Adrenal gland (tissue), 5 donors: Measurements from ENCODE around the gene GFRA1.

Source experiments
- CTCF ChIP-seq, 6 experiments: fragments of 450-650 bp in 4 of 6; fragments of 200-600 bp in 2 of 6; sonication (generic) in 1 of 6; IDR thresholded peaks; 1 replicate in 5 of 6; 2 replicates in 1 of 6; pipeline versions ENCODE4 v1.5.1 to v1.8.0; 2016 to 2021; ENCODE audit warnings: antibody characterized with exemption in 6 of 6, mild to moderate bottlenecking in 2 of 6, moderate library complexity in 1 of 6
- POLR2A ChIP-seq, 2 donors: fragments of 450-650 bp; IDR thresholded peaks; one replicate each; pipeline ENCODE4 v1.6.1; 2017; ENCODE audit warnings: antibody characterized with exemption in 2 of 2, mild to moderate bottlenecking in 2 of 2, moderate library complexity in 1 of 2
- donor health status: DM: no; HTN: no; CAD: no.

GRCh38 chr10:116270126-116270770, 2.8 kb downstream of the GFRA1 start:
- TF ChIP-seq CTCF (IDR thresholded peaks at IDR 0.05), result no peak
- no peak for TF ChIP-seq POLR2A (IDR thresholded peaks at IDR 0.05)
